GM12875 (cell line): ENCODE data around the gene SCUBE3.

ENCODE experiments used
- H3K4me3 ChIP-seq: one replicate; pipeline ENCODE4 v1.5.1; 2011; ENCODE audit warnings: low read depth, low read length, control low read depth
- CTCF ChIP-seq: IDR thresholded peaks from 2 replicates; pipeline ENCODE4 v1.5.1; 2011; ENCODE audit warnings: low read depth, mild to moderate bottlenecking, control low read depth, inconsistent platforms, low read length, moderate library complexity, borderline replicate concordance; ENCODE audit not compliant: insufficient read depth

The SCUBE3 gene

DNA sequence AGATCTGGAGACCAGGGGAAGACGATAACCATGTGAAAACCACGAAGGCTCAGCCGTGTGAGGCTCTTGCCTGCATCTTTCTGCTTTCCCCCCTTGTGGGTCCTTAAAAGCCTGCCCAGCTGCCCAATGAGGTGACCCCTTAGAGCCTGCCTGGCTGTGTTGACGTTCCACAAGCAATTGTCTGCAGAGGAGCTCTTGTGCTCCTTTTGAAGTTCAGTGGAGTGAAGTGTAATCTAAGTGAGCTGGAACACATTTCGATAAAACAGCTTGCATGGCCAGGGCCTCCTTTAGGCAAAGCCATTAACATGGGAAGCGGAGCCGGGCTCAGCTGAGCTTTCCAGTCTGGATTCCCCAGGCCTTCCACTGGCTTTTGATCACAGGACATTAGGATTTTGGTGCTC, 45.3 kb upstream of the SCUBE3 start:
- TF ChIP-seq CTCF, result no peak
- H3K4me3 ChIP-seq, result no peak overlapping the region

GRCh38 chr6:35170166-35170565, 43.6 kb upstream of the SCUBE3 start:
- H3K4me3 ChIP-seq, result no peak overlapping the region
- no peak for TF ChIP-seq CTCF

- H3K4me3 ChIP-seq, result no peak overlapping the region
- TF ChIP-seq CTCF, result no peak
Observed at GRCh38 chr6:35170891-35171290, 42.9 kb upstream of the SCUBE3 start.

DNA sequence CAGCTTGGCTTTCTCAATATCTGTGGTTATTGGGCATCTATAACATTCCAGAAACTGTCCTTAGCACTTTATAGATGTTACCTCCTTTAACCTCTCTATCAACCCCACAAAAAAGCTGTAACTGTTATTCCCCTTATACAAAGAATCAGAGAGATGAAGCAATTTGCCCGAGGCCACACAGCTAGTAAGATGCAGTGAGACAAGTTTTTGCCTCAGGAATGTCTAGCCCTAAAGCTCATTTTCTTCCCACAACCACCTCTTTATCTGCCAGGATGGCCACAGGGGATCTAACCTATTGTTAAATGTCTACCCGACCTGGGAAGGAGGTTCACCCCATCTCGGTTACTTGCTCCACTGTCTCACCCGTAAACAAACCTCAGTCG, 40.7 kb upstream of the SCUBE3 start:
- TF ChIP-seq CTCF, result no peak
- H3K4me3 ChIP-seq, result no peak overlapping the region

GRCh38 chr6:35173427-35174087, 40.2 kb upstream of the SCUBE3 start:
- no peak for TF ChIP-seq CTCF
- H3K4me3 ChIP-seq, result no peak overlapping the region

DNA sequence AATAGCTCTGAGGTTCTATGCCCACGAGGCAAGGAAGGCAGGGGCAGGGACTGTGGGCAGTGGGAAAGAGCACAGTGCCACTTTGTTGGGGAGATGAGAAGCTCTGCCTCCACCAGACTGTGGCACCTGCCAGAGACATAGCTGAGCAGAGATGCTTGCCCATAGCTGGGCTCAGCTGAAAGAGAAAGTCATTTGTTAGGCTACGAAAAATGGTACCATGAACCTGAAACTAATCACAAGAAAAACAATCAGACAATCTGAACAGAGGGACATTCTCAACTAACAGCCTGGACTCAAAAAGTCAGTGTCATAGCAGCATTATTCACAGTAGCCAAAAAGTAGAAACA, 39.7 kb upstream of the SCUBE3 start:
- no peak overlapping the region for H3K4me3 ChIP-seq
- no peak for TF ChIP-seq CTCF

DNA sequence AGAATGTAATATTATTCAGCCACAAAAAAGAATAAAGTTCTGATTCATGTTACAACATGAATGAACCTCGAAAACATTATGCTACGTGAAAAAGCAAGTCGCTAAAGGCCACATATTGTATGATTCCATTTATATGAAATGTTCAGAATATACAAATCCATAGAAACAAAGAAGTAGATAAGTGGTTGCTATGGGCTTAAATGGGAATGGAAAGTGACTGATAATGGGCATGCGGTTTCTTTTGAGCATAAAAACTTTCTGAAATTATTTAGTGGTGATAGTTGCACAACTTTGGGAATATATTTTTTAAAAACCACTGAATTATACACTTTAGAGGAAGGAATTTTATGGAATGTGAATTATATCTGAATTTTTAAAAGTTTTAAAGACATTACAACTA, 39.3 kb upstream of the SCUBE3 start:
- no peak overlapping the region for H3K4me3 ChIP-seq
- no peak for TF ChIP-seq CTCF
